HepG2 (cell line): ENCODE results near the gene TM4SF5. TPM values are rescaled to one million over a fixed set of nuclear protein-coding genes. Genes with fewer than 3 reads are reported as not detected.

Experiments used
- HIC2 ChIP-seq: sonication (generic); formaldehyde crosslinking; IDR thresholded peaks from 2 replicates; pipeline ENCODE4 v1.9.0; 2022; ENCODE audit warnings: low read depth, missing genetic modification reagents
- KDM4B ChIP-seq: sonication (generic); formaldehyde crosslinking; IDR thresholded peaks from 2 replicates; pipeline ENCODE4 v1.4.0; 2020; ENCODE audit warnings: missing genetic modification reagents
- PHF20 ChIP-seq: sonication (generic); formaldehyde crosslinking; IDR thresholded peaks from 2 replicates; pipeline ENCODE4 v1.5.0; 2020; ENCODE audit warnings: mild to moderate bottlenecking, missing genetic modification reagents
- PHF21A ChIP-seq: sonication (generic); formaldehyde crosslinking; IDR thresholded peaks from 2 replicates; pipeline ENCODE4 v1.5.0; 2020; ENCODE audit warnings: mild to moderate bottlenecking, missing genetic modification reagents
- PPARG ChIP-seq: conservative IDR thresholded peaks from 2 replicates; pipeline ENCODE4 v1.6.1; 2016; ENCODE audit warnings: missing biosample characterization, missing genetic modification reagents
- RFXANK ChIP-seq: IDR thresholded peaks from 2 replicates; pipeline ENCODE4 v1.6.1; 2016
- RORA ChIP-seq: sonication (generic); formaldehyde crosslinking; IDR thresholded peaks from 2 replicates; pipeline ENCODE4 v1.5.0; 2020; ENCODE audit warnings: mild to moderate bottlenecking, missing genetic modification reagents, moderate library complexity
- SALL1 ChIP-seq: sonication (generic); formaldehyde crosslinking; IDR thresholded peaks from 2 replicates; pipeline ENCODE4 v1.8.0; 2022; ENCODE audit warnings: mild to moderate bottlenecking, missing genetic modification reagents
- ZHX2 ChIP-seq, 2 experiments: sonication (generic) in 1 of 2; formaldehyde crosslinking in 1 of 2; IDR thresholded peaks; 2 replicates each; pipeline versions ENCODE4 v1.6.1 to v1.9.0; 2014 to 2022; ENCODE audit warnings: antibody characterized with exemption in 1 of 2, borderline replicate concordance in 1 of 2, inconsistent platforms in 1 of 2, low read depth in 1 of 2, missing genetic modification reagents in 1 of 2
- ZMAT5 ChIP-seq: sonication (generic); formaldehyde crosslinking; IDR thresholded peaks from 2 replicates; pipeline ENCODE4 v1.5.0; 2020; ENCODE audit warnings: mild to moderate bottlenecking, low read depth, missing genetic modification reagents, borderline replicate concordance
- ZNF18 ChIP-seq: sonication (generic); formaldehyde crosslinking; IDR thresholded peaks from 2 replicates; pipeline ENCODE4 v1.8.0; 2022; ENCODE audit warnings: mild to moderate bottlenecking, missing genetic modification reagents; ENCODE audit not compliant: insufficient replicate concordance
- ZNF205 ChIP-seq: IDR thresholded peaks from 2 replicates; pipeline ENCODE4 v1.6.1; 2018; ENCODE audit warnings: missing biosample characterization, missing genetic modification reagents
- ZNF207 ChIP-seq: fragments of 450-650 bp; IDR thresholded peaks from 2 replicates; pipeline ENCODE4 v1.6.1; 2016; ENCODE audit warnings: antibody characterized with exemption, borderline replicate concordance
- ZNF333 ChIP-seq: sonication (generic); formaldehyde crosslinking; IDR thresholded peaks from 2 replicates; pipeline ENCODE4 v1.4.0; 2020; ENCODE audit warnings: mild to moderate bottlenecking, missing genetic modification reagents, borderline replicate concordance
- ZNF709 ChIP-seq: sonication (generic); formaldehyde crosslinking; IDR thresholded peaks from 2 replicates; pipeline ENCODE4 v1.5.0; 2020; ENCODE audit warnings: mild to moderate bottlenecking, missing genetic modification reagents
- ZNF782 ChIP-seq: sonication (generic); formaldehyde crosslinking; IDR thresholded peaks from 2 replicates; pipeline ENCODE4 v1.4.0; 2020; ENCODE audit warnings: missing genetic modification reagents, mild to moderate bottlenecking, borderline replicate concordance
- ZNF788 ChIP-seq: sonication (generic); formaldehyde crosslinking; IDR thresholded peaks from 2 replicates; pipeline ENCODE4 v1.5.0; 2020; ENCODE audit warnings: mild to moderate bottlenecking, missing genetic modification reagents, borderline replicate concordance
- ZNF891 ChIP-seq: sonication (generic); formaldehyde crosslinking; IDR thresholded peaks from 2 replicates; pipeline ENCODE4 v1.5.0; 2020; ENCODE audit warnings: mild to moderate bottlenecking, missing genetic modification reagents
- polyA plus RNA-seq, 8 experiments: library from polyadenylated mRNA; depleted of rRNA in 3 of 8; stranded (reverse) in 7 of 8; unstranded in 1 of 8; fragments of >200 nt; fragmentation: Illumina TruSeq in 4 of 8; extraction: Trizol in 4 of 8; gene quantifications; 2 replicates each; pipeline versions ENCODE4 v1.2.1 to v1.2.3, GENCODE V29; 2011 to 2016; ENCODE audit warnings: low read depth in 4 of 8, missing spikeins in 1 of 8, mixed read lengths in 1 of 8; ENCODE audit not compliant: insufficient read depth in 1 of 8
- total RNA-seq, 5 experiments: library from RNA; depleted of rRNA; stranded (reverse); fragments of >200 nt; fragmentation: Illumina TruSeq; extraction: Trizol; gene quantifications; 2 replicates each; pipeline ENCODE4 v1.2.3, GENCODE V29; 2016; ENCODE audit warnings: low read depth in 1 of 5

TM4SF5 gene
- total and polyA plus RNA-seq, 2 of the 13 experiments (the other 11 are each of a cell fraction or from before 2014, with no cell fraction given) = 30.1 to 126 TPM

- TF ChIP-seq ZNF891 = peak; percentile 50; the same call in 1 of the 2 replicates
- no peak; the same call in 1 of the 2 replicates for TF ChIP-seq HIC2 (CRISPR knock-in tag)
- no peak for TF ChIP-seq PPARG (CRISPR knock-in tag)
- peak; percentile 81 for TF ChIP-seq ZNF333 (CRISPR knock-in tag)
- TF ChIP-seq RFXANK (CRISPR knock-in tag) = no peak
- no peak for TF ChIP-seq PHF21A
- no peak for TF ChIP-seq RORA (CRISPR knock-in tag)
- no peak for TF ChIP-seq ZNF205
- no peak for TF ChIP-seq ZMAT5 (CRISPR knock-in tag)
- TF ChIP-seq ZNF18 (CRISPR knock-in tag) = no peak
- peak; percentile 89 for TF ChIP-seq ZNF709 (CRISPR knock-in tag)
- TF ChIP-seq ZNF782 (CRISPR knock-in tag) = peak; percentile 76; the same call in 1 of the 2 replicates
- TF ChIP-seq ZNF788 (CRISPR knock-in tag) = 0 out of 2 replicates have a peak, but pooled peaks have one; percentile 60
- TF ChIP-seq KDM4B (CRISPR knock-in tag) = 0 out of 2 replicates have a peak, but pooled peaks have one; percentile 28
- 0 out of 2 replicates have a peak, but pooled peaks have one; percentile 16 for TF ChIP-seq PHF20
- TF ChIP-seq ZHX2 (IDR thresholded peaks at IDR 0.05; ENCODE audit: low read depth) = peak; percentile 60; the same call in 1 of the 2 replicates
- TF ChIP-seq ZHX2 (CRISPR knock-in tag; IDR thresholded peaks at IDR 0.05; ENCODE audit: borderline replicate concordance) = no peak
- TF ChIP-seq SALL1 = peak; percentile 61
- TF ChIP-seq ZNF207 = no peak
Measured at GRCh38 chr17:4739122-4740024, 32.3 kb upstream of the TM4SF5 start, which contains the start of the genes CXCL16 and ZMYND15 (continued).
